PC-3 (cell line): ENCODE results near the gene PCDH15. TPM values are rescaled to one million over a fixed set of nuclear protein-coding genes. Genes with fewer than 3 reads are reported as not detected.

Experiments
- ATAC-seq: fragments of 200-7000 bp; cut with Tn5 transposase; 2 replicates; pipeline ENCODE4 v1.9.1; 2020; ENCODE audit warnings: mild to moderate bottlenecking, moderate library complexity
- BruUV-seq: library from RNA; stranded (reverse); fragments of 400-500 nt; replicated peaks from 2 replicates; lab custom pipeline; 2021; lab: Mats Ljungman, UMichigan
- CTCF ChIA-PET: fragments of 300-600 bp; sonication (Branson Sonifier 250); formaldehyde crosslinking; loops from one replicate; lab custom pipeline; 2022; ENCODE audit warnings: antibody characterized with exemption; lab: Charles Lee
- POLR2A ChIA-PET: fragments of 300-600 bp; sonication (Branson Sonifier 250); formaldehyde crosslinking; loops from one replicate; lab custom pipeline; 2022; ENCODE audit warnings: antibody characterized with exemption; ENCODE audit not compliant: unreplicated experiment; lab: Charles Lee
- DNase-seq: peaks from one replicate; pipeline ENCODE4 v3.0.0-alpha.2; 2015
- H2AFZ ChIP-seq: fragments of 300-600 bp; sonication (generic); 2 replicates; pipeline ENCODE4 v1.6.0; 2016; ENCODE audit warnings: antibody characterized with exemption, low read length
- H3F3A ChIP-seq: fragments of 300-600 bp; sonication (generic); one replicate; pipeline ENCODE4 v1.6.0; 2017; ENCODE audit warnings: antibody characterized with exemption, low read length, control low read depth, mild to moderate bottlenecking; ENCODE audit not compliant: unreplicated experiment
- H3K27ac ChIP-seq: fragments of 300-600 bp; sonication (generic); 2 replicates; pipeline ENCODE4 v1.5.1; 2016; ENCODE audit warnings: mild to moderate bottlenecking, low read length
- H3K27me3 ChIP-seq: fragments of 300-600 bp; sonication (generic); 2 replicates; pipeline ENCODE4 v1.6.1; 2016; ENCODE audit warnings: low read length, mixed read lengths
- H3K36me3 ChIP-seq: fragments of 300-600 bp; sonication (generic); 2 replicates; pipeline ENCODE4 v1.6.1; 2016; ENCODE audit warnings: low read depth, mixed run types, low read length, mixed read lengths
- H3K4me1 ChIP-seq: fragments of 300-600 bp; sonication (generic); 2 replicates; pipeline ENCODE4 v1.5.1; 2016; ENCODE audit warnings: low read length; ENCODE audit not compliant: insufficient read depth
- H3K4me2 ChIP-seq: fragments of 300-600 bp; sonication (generic); 2 replicates; pipeline ENCODE4 v1.6.0; 2016; ENCODE audit warnings: low read length
- H3K4me3 ChIP-seq: fragments of 300-600 bp; sonication (generic); 2 replicates; pipeline ENCODE4 v1.5.1; 2016; ENCODE audit warnings: mild to moderate bottlenecking, low read length, mixed read lengths
- H3K79me2 ChIP-seq: fragments of 300-600 bp; sonication (generic); 2 replicates; pipeline ENCODE4 v1.6.1; 2017; ENCODE audit warnings: low read length, mixed read lengths
- H3K9ac ChIP-seq: fragments of 300-600 bp; sonication (generic); 2 replicates; pipeline ENCODE4 v1.6.0; 2016; ENCODE audit warnings: mild to moderate bottlenecking, low read length
- H3K9me2 ChIP-seq: fragments of 300-600 bp; sonication (generic); replicated peaks from 2 replicates; pipeline ENCODE4 v1.6.1; 2016; ENCODE audit warnings: mixed run types, low read length, mixed read lengths
- H3K9me3 ChIP-seq: fragments of 300-600 bp; sonication (generic); 2 replicates; pipeline ENCODE4 v1.6.1; 2016; ENCODE audit warnings: low read length, mixed read lengths
- H4K20me1 ChIP-seq: fragments of 300-600 bp; sonication (generic); 2 replicates; pipeline ENCODE4 v1.6.1; 2016; ENCODE audit warnings: low read length, mixed read lengths
- EZH2 ChIP-seq: fragments of 300-600 bp; sonication (generic); IDR thresholded peaks from one replicate; pipeline ENCODE4 v1.6.1; 2017; ENCODE audit warnings: antibody characterized with exemption, mild to moderate bottlenecking, low read length; ENCODE audit not compliant: unreplicated experiment
- EZH2phosphoT487 ChIP-seq: fragments of 300-600 bp; sonication (generic); IDR thresholded peaks from 2 replicates; pipeline ENCODE4 v1.6.1; 2018; ENCODE audit warnings: mild to moderate bottlenecking, antibody characterized with exemption, low read length, borderline replicate concordance
- intact Hi-C: fragments of 100-400 bp; cut with micrococcal nuclease; formaldehyde crosslinking; loops from 2 replicates; pipeline ENCODE4 v1.9.0; 2023
- total RNA-seq: library from RNA; depleted of rRNA; stranded (reverse); fragments of >200 nt; gene quantifications from 2 replicates; pipeline ENCODE4 v1.2.3, GENCODE V29; 2014
- TF ChIP-seq, protein P1 (sequence below): fragments of 300-600 bp; sonication (generic); conservative IDR thresholded peaks from 2 replicates; pipeline ENCODE4 v1.5.1; 2017; ENCODE audit warnings: antibody characterized with exemption, low read depth, mild to moderate bottlenecking, low read length

Gene PCDH15
- total RNA-seq, 1 experiment from 2014 or later, result not detected

DNA sequence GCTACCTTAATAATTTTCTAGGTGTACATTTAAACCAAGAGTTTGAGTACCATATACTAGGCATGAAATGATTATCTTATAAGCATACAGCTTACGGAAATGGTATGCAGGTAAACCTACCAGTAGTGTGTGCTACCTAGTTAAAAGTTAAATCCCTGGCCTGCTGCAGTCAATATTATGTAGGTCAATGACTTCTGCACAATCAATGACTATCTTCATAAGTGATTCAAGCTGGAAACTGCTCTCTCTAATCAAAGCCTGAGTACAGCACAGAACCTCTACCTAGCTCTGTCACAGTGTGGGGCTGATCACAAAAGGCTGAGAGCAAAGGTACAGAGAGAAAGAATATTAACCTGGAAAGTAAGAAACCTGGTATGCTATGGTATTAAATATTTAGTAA lies 733.7 kb downstream of the PCDH15 start:
- no peak overlapping the region for H3K4me3 ChIP-seq
- H3K36me3 ChIP-seq, result no peaks in the 10 kb centered on the region
- H3K9me2 ChIP-seq, result no peaks in the 10 kb centered on the region
- POLR2A ChIA-PET, result interaction anchor here (0.6 kb wide), 1 partner anchor 376 kb away, joined by 8 read pairs; no protein-coding TSS in a partner anchor
- CTCF ChIA-PET, result no interaction called here
- H2AFZ ChIP-seq, result no peak overlapping the region
- H3K27ac ChIP-seq, result no peak overlapping the region
- ATAC-seq (no peak), DNase-seq (no peak)
- no peaks in the 10 kb centered on the region for H4K20me1 ChIP-seq
- TF ChIP-seq, protein P1, sequence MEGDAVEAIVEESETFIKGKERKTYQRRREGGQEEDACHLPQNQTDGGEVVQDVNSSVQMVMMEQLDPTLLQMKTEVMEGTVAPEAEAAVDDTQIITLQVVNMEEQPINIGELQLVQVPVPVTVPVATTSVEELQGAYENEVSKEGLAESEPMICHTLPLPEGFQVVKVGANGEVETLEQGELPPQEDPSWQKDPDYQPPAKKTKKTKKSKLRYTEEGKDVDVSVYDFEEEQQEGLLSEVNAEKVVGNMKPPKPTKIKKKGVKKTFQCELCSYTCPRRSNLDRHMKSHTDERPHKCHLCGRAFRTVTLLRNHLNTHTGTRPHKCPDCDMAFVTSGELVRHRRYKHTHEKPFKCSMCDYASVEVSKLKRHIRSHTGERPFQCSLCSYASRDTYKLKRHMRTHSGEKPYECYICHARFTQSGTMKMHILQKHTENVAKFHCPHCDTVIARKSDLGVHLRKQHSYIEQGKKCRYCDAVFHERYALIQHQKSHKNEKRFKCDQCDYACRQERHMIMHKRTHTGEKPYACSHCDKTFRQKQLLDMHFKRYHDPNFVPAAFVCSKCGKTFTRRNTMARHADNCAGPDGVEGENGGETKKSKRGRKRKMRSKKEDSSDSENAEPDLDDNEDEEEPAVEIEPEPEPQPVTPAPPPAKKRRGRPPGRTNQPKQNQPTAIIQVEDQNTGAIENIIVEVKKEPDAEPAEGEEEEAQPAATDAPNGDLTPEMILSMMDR, result no peak
- TF ChIP-seq EZH2phosphoT487 (no peak), EZH2 (no peak)
- H3K4me1 ChIP-seq, result no peaks in the 10 kb centered on the region
- no peaks in the 10 kb centered on the region for H3F3A ChIP-seq
- no peaks in the 10 kb centered on the region for H3K79me2 ChIP-seq
- intact Hi-C loops, result no loop called here
- no peaks in the 10 kb centered on the region for H3K27me3 ChIP-seq
- H3K4me2 ChIP-seq, result no peak overlapping the region
- no peaks in the 10 kb centered on the region for H3K9me3 ChIP-seq
- H3K9ac ChIP-seq, result no peak overlapping the region
- BruUV-seq, result no TSS peak

DNA sequence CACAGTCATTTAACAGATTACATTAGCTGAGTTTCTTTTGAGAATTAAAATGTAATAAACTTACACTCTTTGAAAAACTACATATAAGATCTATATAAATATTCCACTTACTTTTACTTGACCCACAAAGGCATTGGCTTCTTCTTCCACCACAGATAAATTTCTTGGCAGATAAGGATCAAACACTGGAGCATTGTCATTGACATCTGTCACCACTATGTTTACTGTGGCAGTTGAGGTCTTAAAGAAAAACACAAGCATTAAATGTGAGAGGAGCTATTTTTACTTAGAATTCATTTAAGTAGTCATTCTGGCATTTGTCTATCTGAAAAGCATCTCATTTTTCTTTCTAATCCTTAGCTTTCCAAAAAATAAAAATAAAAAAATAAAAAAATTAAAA lies 734.4 kb downstream of the PCDH15 start:
- ChIA-PET CTCF (no interaction called here), POLR2A (interaction anchor here (0.6 kb wide), 1 partner anchor 375 kb away, joined by 8 read pairs; no protein-coding TSS in a partner anchor)
- Histone ChIP-seq H3K9me2 (no peaks in the 10 kb centered on the region), H3K4me2 (no peak overlapping the region), H3K27me3 (no peaks in the 10 kb centered on the region), H3F3A (no peaks in the 10 kb centered on the region), H2AFZ (no peak overlapping the region), H3K27ac (no peak overlapping the region), H3K4me3 (no peak overlapping the region), H4K20me1 (no peaks in the 10 kb centered on the region), H3K9me3 (no peaks in the 10 kb centered on the region), H3K79me2 (no peaks in the 10 kb centered on the region), H3K36me3 (no peaks in the 10 kb centered on the region), H3K4me1 (no peaks in the 10 kb centered on the region), H3K9ac (no peak overlapping the region)
- ATAC-seq (no peak), DNase-seq (no peak)
- BruUV-seq, result no TSS peak
- intact Hi-C loops, result no loop called here
- TF ChIP-seq EZH2phosphoT487 (no peak), EZH2 (no peak)
- TF ChIP-seq, protein P1, result no peak

DNA sequence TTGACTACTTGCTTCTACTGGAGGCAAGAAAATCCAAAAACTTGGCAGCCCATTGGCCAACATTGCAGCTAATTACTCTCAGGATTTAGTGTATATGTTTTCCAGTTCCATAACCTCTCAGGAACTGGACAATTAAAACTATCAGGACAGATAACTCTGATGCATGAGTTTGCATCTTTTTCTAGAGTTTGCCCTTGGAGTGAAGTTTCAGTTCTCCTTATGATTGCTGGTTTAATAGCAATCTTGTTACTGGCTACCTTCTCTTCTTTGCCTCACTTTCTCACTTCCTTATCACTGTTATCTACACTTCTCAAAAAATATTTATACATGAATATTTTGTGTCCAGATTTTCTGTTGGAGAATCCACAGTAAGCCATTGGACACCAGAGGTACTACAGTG lies 735.9 kb downstream of the PCDH15 start:
- no peak overlapping the region for H3K27ac ChIP-seq
- no peaks in the 10 kb centered on the region for H3K9me2 ChIP-seq
- no peaks in the 10 kb centered on the region for H3K9me3 ChIP-seq
- H3K79me2 ChIP-seq, result no peaks in the 10 kb centered on the region
- no TSS peak for BruUV-seq
- no peaks in the 10 kb centered on the region for H3F3A ChIP-seq
- CTCF ChIA-PET, result no interaction called here
- H3K27me3 ChIP-seq, result no peaks in the 10 kb centered on the region
- H2AFZ ChIP-seq, result no peak overlapping the region
- H3K4me1 ChIP-seq, result no peaks in the 10 kb centered on the region
- H3K4me2 ChIP-seq, result no peak overlapping the region
- POLR2A ChIA-PET, result no interaction called here
- DNase-seq (no peak), ATAC-seq (no peak)
- no peak overlapping the region for H3K4me3 ChIP-seq
- no peak for TF ChIP-seq EZH2
- no peak for TF ChIP-seq EZH2phosphoT487
- TF ChIP-seq, protein P1, result no peak
- intact Hi-C loops, result no loop called here
- H4K20me1 ChIP-seq, result no peaks in the 10 kb centered on the region
- H3K9ac ChIP-seq, result no peak overlapping the region
- H3K36me3 ChIP-seq, result no peaks in the 10 kb centered on the region
